ENCODE results near the gene LAT.

- TF ChIP-seq POLR2A (IDR thresholded peaks at IDR 0.05; ENCODE audit: low read depth, low read length) (no peak), CTCF (conservative IDR thresholded peaks at IDR 0.05; ENCODE audit: low read depth, low read length) (no peak), SMC3 (IDR thresholded peaks at IDR 0.05; ENCODE audit: low read depth, low read length) (no peak), RCOR1 (IDR thresholded peaks at IDR 0.05; ENCODE audit: insufficient replicate concordance, low read length) (no peak), MAFK (IDR thresholded peaks at IDR 0.05; ENCODE audit: low read depth, low read length) (no peak), RAD21 (IDR thresholded peaks at IDR 0.05; ENCODE audit: low read length) (no peak), MAZ (IDR thresholded peaks at IDR 0.05; ENCODE audit: borderline replicate concordance, low read depth, low read length) (no peak), RFX5 (IDR thresholded peaks at IDR 0.05; ENCODE audit: low read depth, low read length) (no peak), FOS (IDR thresholded peaks at IDR 0.05; ENCODE audit: low read depth, low read length) (no peak)
These were observed 20.8 kb upstream of the LAT start for GRCh38 chr16:28964072-28964471.
